ENCODE measurements around the gene B4GALT3.
A peak's percentile ranks its signal among the peaks of the same experiment; 100 is the strongest.

The B4GALT3 gene

DNA sequence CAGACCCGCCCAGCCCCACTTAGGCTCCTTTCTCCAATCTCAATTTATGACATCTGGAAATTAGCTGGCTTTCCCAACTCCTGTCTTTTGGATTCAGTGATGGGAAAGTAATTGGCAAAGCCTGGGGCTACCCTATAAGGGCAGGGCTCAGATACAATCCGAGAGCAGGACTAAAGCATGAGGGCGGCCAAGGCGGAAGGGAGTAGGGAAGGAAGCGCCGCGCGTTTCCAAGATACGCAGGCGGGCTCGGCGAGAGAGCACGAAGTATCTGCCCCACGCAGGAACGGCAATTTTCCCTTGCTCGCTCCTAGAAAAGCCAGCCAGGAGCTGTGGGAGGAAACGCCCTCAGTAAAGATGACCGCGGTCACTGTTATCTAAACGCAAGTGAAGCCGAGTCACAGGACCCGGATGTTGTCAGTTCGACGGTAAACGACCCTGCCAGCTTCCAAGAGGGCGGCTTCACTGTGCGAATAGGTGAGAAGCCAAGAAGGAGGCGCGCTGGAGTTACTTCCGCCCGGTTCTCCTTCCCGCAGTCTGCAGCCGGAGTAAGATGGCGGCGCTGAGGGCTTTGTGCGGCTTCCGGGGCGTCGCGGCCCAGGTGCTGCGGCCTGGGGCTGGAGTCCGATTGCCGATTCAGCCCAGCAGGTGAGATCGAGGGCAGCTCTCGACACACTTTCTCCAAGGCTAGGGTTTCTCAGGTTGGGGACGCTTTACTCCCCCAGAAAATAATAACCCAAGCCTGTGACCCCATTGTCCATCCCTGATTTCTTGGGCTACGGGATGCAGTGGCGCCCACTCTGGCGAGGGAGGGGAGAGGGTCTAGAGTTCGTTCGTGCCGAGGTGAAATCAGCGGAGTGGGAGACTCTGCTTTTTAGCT, 24.8 kb upstream of the B4GALT3 start, which contains the start of gene NDUFS2:
Gene NDUFS2, plus strand, starts transcription at position 532 of the 877 bp plus-strand sequence. Its CDS starts 19 bp downstream, at position 551.
- DNase-seq, result peak; percentile 100

DNA sequence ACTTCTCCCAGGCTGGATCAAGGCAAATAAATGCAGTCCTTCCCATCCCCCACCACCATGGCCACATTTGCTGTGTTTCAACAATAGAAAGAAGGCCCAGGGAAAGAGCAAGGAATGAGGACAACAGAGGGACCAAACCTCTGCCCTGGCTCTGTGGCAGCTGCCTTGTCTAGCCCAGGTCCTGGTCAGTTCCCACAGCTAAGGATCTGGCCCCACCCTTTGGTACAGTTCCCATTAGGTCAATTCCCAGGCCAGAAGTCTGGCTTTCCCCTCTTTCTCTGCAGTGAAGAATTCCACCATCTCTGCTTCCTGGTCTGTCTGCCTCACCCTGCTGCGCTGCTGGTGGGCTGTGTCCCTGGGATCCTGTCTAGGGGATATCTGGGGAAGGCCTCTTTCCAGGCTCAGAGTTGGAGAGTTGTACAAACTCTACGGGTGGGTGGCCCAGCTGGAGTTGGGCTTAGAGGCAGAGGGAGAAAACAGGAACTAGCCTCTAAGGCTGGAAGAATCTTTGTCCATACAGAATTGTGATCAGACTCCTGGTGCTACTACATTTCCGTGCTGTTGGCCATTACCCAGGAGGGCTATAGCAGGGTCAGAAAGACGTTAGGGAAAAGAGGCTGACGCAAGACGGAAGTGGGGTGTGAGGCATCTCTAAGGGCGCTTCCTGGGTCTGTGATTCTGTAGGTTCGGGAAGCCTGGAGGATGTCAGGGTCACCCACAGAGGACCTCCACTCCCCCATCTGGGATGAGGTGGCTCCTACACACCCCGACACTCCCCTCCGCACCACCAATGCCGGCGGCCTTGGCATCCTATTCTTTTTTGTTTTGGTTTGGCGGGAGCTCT, 23.9 kb upstream of the B4GALT3 start:
- DNase-seq, result peak in 1 of 2 experiments; percentile 49

DNA sequence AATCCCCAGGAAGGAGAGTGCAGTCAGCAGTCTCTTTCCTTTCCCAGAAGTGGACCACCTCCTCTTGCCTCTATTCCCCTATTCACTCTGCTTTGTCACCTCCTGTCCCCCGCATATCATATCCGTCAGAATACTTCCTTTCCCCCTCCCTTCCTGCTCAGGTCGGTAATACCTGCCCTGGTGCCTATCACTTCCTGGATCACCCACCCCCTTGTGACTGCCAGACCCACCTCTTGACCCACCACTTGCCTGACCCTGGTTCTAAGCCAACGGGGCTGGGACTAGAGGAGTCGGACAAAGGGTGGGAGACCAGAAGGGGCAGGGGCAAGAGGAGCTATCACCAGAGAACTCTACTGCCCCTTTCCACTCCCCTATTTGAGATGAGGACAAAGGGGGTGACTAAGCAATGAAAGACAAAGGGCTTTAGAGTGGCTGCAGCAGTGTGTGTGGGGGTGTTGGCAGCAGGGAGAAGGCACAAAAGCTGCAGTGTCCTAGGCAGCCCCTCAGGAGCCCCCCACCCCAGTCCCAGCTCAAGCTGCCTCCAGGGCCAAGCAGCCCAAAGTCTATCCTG, 23.2 kb upstream of the B4GALT3 start:
- DNase-seq, result no peak

DNA sequence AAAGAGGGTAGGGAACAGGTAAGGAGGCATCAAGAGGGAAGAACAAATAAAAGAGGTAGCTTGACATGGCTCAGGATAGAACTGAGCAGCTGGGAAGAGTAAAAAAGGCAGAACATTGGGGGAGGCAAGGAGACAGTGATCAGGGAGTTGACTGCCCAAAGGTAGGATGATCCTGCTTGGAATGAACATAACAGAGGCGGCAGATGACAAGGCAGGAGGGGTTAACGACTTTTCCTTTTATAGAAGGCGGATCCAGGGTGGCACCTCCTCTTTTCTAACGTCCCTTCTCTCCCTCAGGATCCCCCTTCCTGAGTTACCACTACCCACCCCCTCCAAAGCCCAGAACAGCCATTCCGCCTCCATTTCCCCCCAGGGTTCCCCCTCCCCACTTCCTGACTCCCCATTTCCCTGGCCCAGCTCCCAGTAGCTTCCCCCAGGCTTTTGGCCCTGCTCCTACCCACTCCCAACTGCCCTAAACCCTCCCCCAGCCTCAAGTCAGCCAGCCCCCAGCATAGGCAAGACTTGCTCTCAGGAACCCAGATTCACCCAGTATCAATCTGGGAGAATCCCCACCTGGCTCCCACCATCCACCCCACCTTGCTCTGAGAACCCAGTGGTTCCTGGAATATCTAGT, 22.3 kb upstream of the B4GALT3 start:
- peak; percentile 55 to 74 for DNase-seq

DNA sequence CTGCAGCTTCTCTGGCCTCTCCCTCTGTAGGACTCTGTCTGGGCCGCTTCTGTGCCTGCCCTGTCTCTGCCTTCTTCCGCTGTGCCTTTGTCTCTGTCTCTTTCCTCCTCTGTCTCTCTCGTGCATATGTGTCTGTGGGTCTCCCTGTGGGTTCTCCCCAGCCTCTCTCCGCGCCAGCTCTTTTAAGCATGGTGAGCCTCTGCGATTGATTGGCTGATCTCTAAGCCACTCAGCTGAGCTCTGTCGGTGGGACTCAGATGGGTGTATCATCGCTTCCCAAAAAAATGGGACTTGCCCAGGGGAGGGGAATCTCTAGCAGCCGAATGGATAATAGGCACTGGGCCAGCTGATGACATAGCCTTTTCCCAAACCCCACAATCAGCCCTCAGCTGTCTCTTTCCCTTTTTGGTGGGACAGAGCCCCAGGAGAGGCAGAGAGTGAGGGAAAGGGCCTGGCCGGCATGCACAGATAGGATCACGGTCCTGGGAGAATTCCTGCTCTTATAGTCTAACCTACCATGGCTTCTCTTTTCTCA, 21.7 kb upstream of the B4GALT3 start, which contains the start of gene ADAMTS4:
Gene ADAMTS4, minus strand, starts transcription at position 158 of the 535 bp plus-strand sequence. CDS start 427 bp downstream, outside the sequence.
- peak; percentile 28 to 67 for DNase-seq

DNA sequence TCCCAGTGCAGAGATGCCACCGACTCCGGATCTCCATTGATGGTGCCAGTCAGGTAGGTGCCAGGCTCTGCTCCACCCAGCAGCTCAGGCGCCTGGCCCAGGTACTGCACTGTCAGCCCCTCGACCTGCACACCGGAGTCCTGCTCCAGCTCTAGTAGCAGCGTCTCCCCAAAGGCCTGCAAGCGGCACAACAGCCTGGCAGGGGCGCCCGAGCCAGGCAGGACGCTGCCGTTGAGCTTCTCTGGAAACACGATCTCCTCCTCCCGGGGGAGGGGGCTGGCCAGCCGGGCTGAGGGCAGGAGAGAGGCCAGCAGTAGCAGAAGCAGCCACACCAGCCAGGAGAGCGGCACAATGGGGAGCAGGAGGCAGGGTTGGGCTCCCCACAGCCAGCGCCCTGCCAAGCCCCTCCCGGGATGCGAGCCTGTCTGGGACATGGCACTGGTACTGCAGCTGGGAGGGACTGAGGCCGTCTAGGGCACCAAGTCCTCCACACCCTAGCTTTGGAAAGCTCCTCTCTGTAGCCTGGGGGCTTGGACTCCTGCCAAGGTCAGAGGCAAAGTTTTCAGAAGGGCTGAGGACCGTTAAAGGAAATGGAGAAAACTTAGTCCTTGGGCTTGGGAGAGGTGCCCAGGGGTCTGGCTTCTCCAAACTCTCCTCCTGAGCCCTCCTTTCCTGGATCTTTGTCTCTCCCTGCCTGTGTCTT, 21.0 kb upstream of the B4GALT3 start:
- peak; percentile 84 to 96 for DNase-seq

DNA sequence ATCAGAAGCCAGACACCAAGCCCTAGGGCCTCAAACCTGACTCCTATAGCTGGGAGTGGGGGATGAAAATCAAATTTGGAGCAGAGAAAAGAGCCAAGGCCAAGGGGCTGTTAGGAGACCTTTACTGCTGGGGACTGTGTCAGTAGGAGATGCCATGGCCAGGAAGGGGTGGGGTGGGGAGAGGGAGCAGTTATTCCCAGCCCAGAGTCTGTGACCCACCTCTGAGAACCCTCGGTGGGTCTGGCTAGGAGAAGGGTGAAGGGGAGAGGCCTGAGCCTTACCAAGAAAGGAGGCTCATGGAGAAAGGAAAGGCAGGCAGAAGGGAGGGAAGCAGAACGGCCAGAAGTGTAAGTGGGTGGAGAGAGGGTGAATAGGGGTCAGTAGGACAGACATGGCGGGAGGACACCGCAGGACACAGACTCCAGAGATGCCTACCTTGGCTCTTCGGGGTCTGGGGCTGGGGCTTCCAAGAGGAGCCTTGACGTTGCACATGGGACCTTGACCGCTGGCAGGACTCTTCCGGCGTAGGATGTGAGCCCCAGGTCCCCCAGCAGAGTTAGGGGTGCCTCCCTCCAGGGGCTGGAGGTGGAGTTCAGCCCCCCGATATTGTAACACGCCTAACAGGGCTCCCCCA, 20.4 kb upstream of the B4GALT3 start:
- peak in 1 of 2 experiments; percentile 55 for DNase-seq

DNA sequence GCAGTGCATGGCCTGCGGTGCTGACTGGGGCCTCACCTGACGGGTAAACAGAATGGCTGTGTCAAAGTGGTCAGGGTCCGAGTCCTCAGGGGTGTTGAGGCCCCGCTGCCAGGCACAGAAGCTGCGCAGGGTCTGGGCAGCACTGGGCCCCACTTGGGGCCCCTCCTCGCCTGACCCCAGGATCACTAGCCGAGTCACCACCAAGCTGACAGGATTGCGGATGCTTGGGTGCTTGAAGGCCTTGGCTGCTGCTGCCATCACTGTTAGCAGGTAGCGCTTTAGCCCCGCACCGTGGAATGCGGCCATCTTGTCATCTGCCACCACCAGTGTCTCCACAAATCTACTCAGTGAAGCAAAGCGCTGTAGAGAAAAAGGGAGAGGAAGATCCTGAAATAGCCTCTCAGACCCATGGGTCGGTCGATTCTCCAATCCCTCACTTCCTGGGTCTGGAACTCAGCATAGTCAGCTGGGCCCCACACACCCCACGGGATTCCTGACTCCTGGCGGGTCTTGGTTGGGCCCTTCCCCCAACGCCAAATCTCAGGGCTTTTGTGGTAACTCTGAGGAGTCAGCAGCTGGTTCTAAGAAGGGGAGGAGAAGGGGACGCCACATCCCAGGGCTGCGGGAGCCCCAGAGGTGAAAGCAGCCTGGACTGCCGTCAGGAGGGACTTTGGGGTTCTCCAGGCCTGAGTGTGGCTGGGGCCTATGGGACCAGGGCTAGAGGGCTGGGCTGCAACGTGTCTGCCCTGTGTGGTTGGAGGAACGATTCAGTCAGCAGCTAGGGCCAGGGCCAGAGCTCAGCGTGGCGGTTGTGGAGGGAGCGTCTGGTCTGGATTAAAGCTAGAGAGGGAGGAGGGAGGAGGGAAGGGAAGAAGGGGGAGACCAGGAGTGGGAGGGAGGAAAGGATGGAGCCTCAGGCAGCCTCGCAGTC, 19.5 kb upstream of the B4GALT3 start:
- DNase-seq, result peak in 1 of 2 experiments; percentile 44

DNA sequence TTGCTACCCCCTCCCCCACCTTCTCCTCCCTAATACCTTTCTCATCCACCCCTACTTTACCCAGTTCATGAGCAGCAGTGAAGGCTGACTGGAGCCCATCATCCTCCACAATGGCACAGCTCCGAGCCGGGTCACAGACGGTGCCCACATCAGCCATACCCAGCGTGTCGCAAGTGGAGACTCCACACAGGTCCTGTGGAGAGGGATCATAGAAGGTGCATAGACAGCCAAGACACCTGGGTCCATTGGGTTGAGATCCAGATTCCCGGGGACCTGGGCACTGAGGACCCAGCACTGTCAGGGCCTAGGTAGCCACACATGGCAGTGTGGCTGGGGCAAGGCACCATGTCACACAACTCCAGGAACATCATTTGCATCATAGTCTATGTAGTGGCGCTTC, 18.8 kb upstream of the B4GALT3 start:
- no peak for DNase-seq

DNA sequence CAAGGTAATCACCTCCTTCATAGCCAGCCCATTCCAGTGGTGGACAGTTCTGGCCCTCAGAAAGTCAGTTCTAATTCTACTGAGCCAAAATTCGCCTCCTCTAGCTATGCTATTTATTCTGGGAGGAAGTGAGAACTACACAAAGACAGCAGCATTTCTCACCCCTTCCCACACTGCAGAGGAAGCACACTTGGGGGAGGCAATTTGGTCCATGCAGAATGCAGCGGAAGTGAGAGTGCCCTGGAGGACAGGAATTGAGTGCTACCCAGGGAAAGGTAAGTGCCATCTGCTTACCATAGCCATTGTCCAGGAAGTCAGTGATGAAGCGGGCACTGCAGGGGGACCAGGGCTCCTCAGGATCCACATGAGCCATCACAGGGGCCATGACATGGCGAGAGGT, 17.9 kb upstream of the B4GALT3 start:
- no peak for DNase-seq

DNA sequence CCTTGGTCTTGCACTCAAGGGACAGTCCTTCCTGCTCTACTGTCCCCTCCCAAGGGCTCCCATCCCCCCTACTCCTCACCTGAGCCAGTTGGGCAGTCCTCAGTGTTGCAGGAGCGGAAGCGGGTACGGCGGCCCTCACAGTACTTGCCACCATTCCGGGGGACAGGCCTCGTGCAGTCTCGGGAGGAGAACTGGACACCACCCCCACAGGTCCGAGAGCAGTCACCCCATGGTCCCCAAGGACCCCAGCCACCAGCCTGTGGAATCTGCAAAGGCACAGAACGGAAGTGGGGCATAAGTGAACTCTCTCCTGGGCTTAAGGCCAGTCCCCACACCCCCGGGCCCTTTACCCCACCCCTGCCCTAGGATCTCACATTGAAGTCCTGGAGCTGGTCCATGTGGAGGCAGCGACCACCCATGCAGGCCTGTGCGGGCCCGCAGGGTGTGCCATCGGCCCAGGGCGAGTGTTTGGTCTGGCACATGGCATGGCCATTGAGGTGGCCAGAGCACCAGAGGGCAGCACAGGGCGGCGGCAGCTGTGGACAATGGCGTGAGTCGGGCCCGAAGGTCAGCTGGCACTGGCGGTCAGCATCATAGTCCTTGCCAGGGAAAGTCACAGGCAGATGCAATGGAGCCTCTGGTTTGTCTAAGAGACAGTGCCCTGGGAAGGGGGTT, 16.4 kb upstream of the B4GALT3 start:
- DNase-seq, result no peak

DNA sequence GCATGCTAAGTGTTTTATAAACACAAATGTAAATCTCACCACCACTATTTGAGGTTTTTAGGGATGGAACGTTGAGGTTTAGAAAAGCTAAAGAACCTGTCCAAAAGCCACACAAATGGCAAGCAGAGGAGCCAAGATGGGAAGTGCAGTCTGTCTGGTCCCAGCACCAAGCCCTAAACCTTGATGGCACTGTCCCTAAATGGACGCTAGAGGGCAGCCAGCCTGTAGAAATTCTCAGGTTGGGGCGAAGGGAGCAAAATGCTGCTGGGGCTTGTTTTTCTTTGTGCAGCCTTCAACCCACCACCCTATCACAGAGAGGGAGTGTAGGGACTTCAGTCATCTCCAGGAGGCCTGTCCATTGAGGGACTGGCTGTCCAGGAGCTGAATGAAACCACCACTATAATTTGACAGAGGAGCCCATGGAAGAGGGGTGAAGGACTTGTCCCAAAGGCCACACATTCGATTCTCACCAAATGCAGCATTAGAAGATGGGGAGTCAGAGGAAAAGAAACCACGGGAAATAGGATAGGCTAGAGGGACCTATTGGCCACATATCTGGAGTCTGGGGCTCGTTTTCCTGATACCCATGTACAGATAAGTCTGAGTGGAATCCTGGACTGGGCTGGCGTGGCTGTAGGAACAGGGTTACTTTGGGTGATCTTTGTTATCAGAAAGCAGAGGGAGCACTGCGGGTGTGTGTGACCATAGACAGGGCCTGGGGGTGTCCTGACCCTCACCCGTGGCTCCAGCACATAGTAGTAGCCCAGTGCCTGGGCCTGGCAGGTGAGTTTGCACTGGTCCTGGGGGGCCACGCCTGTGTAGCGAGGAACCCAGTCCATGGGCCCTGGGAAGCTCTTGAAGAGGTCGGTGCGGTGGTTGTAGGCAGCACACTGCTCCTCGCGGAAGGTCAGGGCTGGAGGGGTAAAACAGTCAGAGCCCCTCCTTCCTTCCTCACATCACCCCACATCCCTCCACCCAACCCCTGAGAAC, 15.5 kb upstream of the B4GALT3 start:
- DNase-seq, result peak; percentile 81 to 95

DNA sequence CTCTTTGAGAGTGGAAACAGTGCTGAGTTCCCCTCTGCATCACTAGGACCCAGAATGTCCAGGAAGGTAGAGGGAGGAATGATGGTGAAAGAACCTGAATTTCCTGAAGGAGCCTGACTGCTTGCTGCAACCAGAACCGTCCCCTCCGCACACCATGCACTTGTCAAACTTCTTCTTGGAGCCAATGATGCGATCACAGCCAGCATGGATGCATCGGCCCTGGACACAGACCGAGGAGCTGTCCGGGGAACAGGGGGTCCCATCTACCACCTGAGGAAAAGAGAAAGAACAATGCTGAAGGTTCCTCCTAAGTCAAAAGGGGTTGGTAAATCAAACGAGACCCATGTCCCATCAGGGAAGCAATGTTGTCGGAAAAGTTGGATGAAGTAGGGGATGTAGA, 14.7 kb upstream of the B4GALT3 start:
- DNase-seq, result no peak

DNA sequence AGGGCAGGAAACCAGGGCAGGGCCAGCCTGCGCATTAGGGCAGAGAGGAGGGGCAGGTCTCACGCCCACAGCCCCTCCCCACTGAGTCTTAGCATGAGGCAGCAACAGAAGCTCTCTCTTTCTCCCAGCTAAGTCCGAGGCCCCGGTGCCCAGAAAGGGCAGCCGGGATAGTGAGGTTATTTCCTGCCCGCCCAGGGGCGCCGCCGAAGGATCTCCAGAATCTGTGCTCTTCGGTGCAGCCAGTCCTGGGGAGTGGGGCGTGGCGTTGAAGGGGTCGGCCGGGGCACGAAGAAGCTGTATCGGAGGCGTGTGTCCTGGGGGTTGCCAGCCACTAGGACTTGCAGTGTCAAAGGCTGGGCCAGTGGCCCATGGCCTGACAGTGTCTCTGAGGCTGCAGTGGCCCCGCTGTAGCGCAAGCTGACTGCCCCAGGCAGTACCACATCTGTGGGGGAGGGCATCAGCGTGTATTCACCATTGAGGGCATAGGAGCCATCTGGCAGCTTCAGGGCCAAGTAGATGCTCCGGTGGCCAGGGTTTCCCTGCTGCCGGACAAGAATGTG, 13.7 kb upstream of the B4GALT3 start:
- DNase-seq, result no peak

DNA sequence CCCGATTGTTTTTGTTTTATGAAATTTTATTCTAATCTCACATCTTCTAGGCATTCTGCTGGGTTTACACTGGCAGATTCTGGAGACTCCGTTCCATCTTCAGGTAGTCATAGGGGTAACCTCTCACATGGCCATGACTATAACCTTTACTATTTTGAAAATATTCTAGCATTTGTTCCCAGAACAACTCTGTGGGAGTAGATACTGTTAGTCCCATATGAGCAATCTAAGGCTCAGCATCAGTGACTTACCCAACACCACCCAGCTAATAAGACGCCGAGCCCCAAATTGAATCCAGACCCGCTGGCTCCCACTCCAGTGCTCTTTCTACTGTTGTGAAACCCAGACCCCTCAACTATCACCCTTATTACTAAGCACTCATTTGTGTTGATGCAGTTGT, 11.7 kb upstream of the B4GALT3 start:
- DNase-seq, result no peak

DNA sequence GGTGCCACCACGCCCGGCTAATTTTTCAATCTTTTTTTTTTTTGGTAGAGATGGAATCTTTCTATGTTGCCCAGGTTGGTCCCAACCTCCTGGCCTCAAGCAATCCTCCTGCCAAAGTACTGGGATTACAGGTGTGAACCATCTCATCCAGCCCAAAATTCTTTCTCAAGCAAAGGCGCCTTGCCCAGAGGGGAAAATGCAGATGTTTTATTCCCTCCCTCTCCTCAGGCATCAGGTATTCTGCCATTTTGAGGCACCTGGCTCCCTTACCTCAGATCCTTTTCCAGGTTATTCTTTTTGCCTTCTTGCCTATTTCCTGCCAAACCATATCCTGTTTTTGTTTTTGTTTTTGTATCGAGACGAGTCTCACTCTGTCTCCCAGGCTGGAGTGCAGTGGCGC, 11.1 kb upstream of the B4GALT3 start:
- no peak for DNase-seq

DNA sequence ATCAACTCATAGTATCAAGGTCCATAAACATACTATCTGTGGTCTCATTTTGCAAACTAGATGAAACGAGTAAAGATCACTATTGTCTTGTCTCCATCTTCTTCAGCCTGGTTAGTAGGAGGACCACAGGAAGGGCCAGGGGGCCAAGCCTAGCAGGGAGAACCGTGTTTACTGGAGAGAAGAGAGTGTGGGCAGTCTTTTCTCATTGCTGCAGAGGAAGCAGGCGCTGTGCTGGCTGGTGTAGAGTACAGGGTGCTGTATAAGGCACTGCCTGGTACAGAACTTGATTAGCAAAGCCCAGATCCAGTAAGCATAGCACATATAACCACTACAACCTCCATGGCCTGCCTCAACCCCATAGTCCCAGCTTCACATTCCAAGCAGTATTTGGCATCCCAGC, 10.0 kb upstream of the B4GALT3 start:
- DNase-seq, result no peak

Data from NCI-H526 (cell line).